Measurements from ENCODE around the gene TLE2. TPM values are rescaled to one million over a fixed set of nuclear protein-coding genes. Genes with fewer than 3 reads are reported as not detected.
A peak's percentile ranks its signal among the peaks of the same experiment; 100 is the strongest.

The TLE2 gene
- total and polyA plus RNA-seq, 9 of the 15 experiments (the other 6 are each of a cell fraction or from before 2014, with no cell fraction given): 0.35 to 13.1 (median 6.2) TPM

DNA sequence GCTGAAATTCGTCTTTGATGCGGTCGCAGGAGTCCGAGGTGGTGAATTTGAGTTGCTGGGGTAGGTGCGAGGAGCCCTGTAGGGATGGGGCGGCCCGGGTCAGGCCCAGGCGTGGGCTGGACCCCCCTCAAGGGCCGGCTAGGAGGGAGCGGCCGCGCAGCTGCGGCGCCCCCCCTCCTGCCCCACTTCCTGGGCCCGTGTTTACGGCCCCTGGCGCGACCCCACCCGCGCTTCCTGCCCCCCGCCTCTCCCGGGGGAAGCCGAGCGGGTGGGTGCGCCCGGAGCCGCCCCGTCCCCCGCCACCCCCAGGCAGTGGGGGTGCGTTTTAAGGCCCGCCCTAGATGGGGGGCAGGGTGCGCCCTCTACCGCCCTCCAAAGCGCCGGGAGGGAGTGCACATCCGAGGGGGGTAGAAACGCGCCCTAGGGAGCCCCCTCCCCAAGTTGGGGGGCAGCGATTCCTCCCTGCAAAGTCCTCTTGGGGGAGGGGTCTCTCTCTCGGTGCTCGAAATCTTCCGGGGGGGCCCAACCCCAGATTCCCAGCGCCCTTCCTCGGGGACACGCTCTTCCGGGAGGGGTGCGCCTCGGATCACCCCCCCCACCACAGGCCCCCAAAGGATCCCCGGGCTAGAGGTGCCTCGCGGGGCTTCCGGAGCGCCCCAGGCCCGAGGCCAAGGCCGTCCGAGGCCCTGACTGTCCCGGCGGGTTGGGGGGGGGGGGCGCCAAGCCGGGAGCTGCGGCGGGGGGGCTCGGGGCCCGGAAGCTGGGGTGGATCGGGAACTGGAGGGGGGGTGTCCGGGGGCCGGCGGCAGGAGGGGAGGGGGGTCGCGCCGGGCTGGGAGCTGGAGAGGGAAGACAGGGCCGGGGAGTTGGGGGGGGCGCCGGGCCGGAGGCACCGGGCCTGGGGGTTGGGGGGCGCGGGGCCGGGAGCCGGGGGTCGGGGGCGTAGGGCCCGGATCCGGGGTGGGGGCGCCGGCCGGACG lies 32.4 kb upstream of the TLE2 start (continued):
- TF ChIP-seq CXXC5 (CRISPR knock-in tag; IDR thresholded peaks at IDR 0.05): peak; percentile 65
- TF ChIP-seq, protein P1, sequence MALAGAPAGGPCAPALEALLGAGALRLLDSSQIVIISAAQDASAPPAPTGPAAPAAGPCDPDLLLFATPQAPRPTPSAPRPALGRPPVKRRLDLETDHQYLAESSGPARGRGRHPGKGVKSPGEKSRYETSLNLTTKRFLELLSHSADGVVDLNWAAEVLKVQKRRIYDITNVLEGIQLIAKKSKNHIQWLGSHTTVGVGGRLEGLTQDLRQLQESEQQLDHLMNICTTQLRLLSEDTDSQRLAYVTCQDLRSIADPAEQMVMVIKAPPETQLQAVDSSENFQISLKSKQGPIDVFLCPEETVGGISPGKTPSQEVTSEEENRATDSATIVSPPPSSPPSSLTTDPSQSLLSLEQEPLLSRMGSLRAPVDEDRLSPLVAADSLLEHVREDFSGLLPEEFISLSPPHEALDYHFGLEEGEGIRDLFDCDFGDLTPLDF (CRISPR knock-in tag; IDR thresholded peaks at IDR 0.05): no peak
- TF ChIP-seq ZNF174 (CRISPR knock-in tag; IDR thresholded peaks at IDR 0.05): no peak
- TF ChIP-seq, protein P2, sequence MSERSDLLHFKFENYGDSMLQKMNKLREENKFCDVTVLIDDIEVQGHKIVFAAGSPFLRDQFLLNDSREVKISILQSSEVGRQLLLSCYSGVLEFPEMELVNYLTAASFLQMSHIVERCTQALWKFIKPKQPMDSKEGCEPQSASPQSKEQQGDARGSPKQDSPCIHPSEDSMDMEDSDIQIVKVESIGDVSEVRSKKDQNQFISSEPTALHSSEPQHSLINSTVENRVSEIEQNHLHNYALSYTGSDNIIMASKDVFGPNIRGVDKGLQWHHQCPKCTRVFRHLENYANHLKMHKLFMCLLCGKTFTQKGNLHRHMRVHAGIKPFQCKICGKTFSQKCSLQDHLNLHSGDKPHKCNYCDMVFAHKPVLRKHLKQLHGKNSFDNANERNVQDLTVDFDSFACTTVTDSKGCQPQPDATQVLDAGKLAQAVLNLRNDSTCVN (CRISPR knock-in tag; IDR thresholded peaks at IDR 0.05): no peak
- TF ChIP-seq ZNF778 (CRISPR knock-in tag; IDR thresholded peaks at IDR 0.05): no peak
- TF ChIP-seq, protein P3, sequence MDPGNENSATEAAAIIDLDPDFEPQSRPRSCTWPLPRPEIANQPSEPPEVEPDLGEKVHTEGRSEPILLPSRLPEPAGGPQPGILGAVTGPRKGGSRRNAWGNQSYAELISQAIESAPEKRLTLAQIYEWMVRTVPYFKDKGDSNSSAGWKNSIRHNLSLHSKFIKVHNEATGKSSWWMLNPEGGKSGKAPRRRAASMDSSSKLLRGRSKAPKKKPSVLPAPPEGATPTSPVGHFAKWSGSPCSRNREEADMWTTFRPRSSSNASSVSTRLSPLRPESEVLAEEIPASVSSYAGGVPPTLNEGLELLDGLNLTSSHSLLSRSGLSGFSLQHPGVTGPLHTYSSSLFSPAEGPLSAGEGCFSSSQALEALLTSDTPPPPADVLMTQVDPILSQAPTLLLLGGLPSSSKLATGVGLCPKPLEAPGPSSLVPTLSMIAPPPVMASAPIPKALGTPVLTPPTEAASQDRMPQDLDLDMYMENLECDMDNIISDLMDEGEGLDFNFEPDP (CRISPR knock-in tag; IDR thresholded peaks at IDR 0.05): no peak
- TF ChIP-seq IFI16 (CRISPR knock-in tag; IDR thresholded peaks at IDR 0.05): no peak
- no peak for TF ChIP-seq ZNF184 (CRISPR knock-in tag; IDR thresholded peaks at IDR 0.05)
- TF ChIP-seq CBX8 (IDR thresholded peaks at IDR 0.05; ENCODE audit: borderline replicate concordance, extremely low read depth, low read depth, low read length, poor library complexity, severe bottlenecking): no peak
- no peak for TF ChIP-seq ZNF165 (CRISPR knock-in tag; IDR thresholded peaks at IDR 0.05; ENCODE audit: borderline replicate concordance)
- no peak for TF ChIP-seq ZNF583 (CRISPR knock-in tag; IDR thresholded peaks at IDR 0.05)
- TF ChIP-seq ZNF707 (CRISPR knock-in tag; conservative IDR thresholded peaks at IDR 0.05): no peak
- TF ChIP-seq, protein P4, sequence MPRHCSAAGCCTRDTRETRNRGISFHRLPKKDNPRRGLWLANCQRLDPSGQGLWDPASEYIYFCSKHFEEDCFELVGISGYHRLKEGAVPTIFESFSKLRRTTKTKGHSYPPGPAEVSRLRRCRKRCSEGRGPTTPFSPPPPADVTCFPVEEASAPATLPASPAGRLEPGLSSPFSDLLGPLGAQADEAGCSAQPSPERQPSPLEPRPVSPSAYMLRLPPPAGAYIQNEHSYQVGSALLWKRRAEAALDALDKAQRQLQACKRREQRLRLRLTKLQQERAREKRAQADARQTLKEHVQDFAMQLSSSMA (CRISPR knock-in tag; IDR thresholded peaks at IDR 0.05): no peak
- TF ChIP-seq ZNF212 (CRISPR knock-in tag; IDR thresholded peaks at IDR 0.05): no peak
- TF ChIP-seq SREBF1 (IDR thresholded peaks at IDR 0.05; ENCODE audit: borderline replicate concordance, low read depth, low read length): no peak
- TF ChIP-seq, protein P5, sequence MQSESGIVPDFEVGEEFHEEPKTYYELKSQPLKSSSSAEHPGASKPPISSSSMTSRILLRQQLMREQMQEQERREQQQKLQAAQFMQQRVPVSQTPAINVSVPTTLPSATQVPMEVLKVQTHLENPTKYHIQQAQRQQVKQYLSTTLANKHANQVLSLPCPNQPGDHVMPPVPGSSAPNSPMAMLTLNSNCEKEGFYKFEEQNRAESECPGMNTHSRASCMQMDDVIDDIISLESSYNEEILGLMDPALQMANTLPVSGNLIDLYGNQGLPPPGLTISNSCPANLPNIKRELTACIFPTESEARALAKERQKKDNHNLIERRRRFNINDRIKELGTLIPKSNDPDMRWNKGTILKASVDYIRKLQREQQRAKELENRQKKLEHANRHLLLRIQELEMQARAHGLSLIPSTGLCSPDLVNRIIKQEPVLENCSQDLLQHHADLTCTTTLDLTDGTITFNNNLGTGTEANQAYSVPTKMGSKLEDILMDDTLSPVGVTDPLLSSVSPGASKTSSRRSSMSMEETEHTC (IDR thresholded peaks at IDR 0.05): no peak
- no peak; the same call in 1 of the 2 replicates for TF ChIP-seq SMARCA5 (IDR thresholded peaks at IDR 0.05)
- TF ChIP-seq COPS2 (conservative IDR thresholded peaks at IDR 0.05): no peak
- TF ChIP-seq HNRNPH1 (optimal IDR thresholded peaks at IDR 0.05; ENCODE audit: low read depth, low read length): no peak
- TF ChIP-seq HDAC6 (IDR thresholded peaks at IDR 0.05; ENCODE audit: low read depth, low read length): no peak
- no peak for TF ChIP-seq ZC3H8 (IDR thresholded peaks at IDR 0.05)
- TF ChIP-seq ILF3 (IDR thresholded peaks at IDR 0.05; ENCODE audit: borderline replicate concordance): no peak
- TF ChIP-seq ZNF79 (CRISPR knock-in tag; IDR thresholded peaks at IDR 0.05; ENCODE audit: low read depth): no peak
